Motor neuron (in vitro differentiated cells): ENCODE measurements around the gene ZFAND6. TPM values are rescaled to one million over a fixed set of nuclear protein-coding genes. Genes with fewer than 3 reads are reported as not detected.
A peak's percentile ranks its signal among the peaks of the same experiment; 100 is the strongest.
"Not testable (repeated sequence)": the region's sequence is repeated elsewhere in the genome, so short reads cannot be mapped to it uniquely, and the experiment has no call there.

Experiments
- ATAC-seq, 8 experiments: fragments of 200-7000 bp; cut with Tn5 transposase; replicated peaks in 6 of 8; 2 replicates each; pipeline ENCODE4 v1.8.0; 2021; ENCODE audit warnings: mild to moderate bottlenecking in 8 of 8, moderate library complexity in 8 of 8
- H3K27ac ChIP-seq, 2 donors: fragments of 250-450 bp; sonication (Bioruptor Pico); 2 replicates each; pipeline ENCODE4 v1.9.0; 2021; ENCODE audit warnings: antibody characterized with exemption in 2 of 2, mild to moderate bottlenecking in 2 of 2, moderate library complexity in 1 of 2
- H3K4me1 ChIP-seq, 2 donors: fragments of 250-450 bp; sonication (Bioruptor Pico); replicated peaks in 1 of 2; 2 replicates each; pipeline ENCODE4 v1.6.1; 2021; ENCODE audit warnings: antibody characterized with exemption in 2 of 2, mild to moderate bottlenecking in 2 of 2, moderate library complexity in 1 of 2
- H3K4me3 ChIP-seq, 5 donors: fragments of 250-450 bp; sonication (Bioruptor Pico); 2 replicates each; pipeline ENCODE4 v1.9.0; 2021; ENCODE audit warnings: antibody characterized with exemption in 5 of 5, mild to moderate bottlenecking in 5 of 5, moderate library complexity in 4 of 5
- WGBS, 10 experiments: fragments of 450-650 bp; shearing (Covaris generic); methylation state at CpG; one replicate each; pipeline ENCODE4 v1.0.0; 2022; 5-methylcytosine and 5-hydroxymethylcytosine counted together
- in situ Hi-C, 9 experiments: fragments of 400-800 bp; cut with MboI; loops; one replicate each; pipeline ENCODE4 v1.15.0; 2021; ENCODE audit warnings: low sequenced_read_pairs in 9 of 9, low pct_unique_long_range_greater_than_20kb in 2 of 9; ENCODE audit not compliant: unreplicated experiment in 9 of 9
- total RNA-seq, 8 experiments: library from RNA; unstranded; fragments of 300-600 nt; gene quantifications; 2 replicates each; pipeline versions ENCODE4 v1.2.3 to v1.2.4, GENCODE V29; 2022

The ZFAND6 gene
- total RNA-seq, 8 experiments from 2014 or later = 92.4 to 235 (median 127) TPM

DNA sequence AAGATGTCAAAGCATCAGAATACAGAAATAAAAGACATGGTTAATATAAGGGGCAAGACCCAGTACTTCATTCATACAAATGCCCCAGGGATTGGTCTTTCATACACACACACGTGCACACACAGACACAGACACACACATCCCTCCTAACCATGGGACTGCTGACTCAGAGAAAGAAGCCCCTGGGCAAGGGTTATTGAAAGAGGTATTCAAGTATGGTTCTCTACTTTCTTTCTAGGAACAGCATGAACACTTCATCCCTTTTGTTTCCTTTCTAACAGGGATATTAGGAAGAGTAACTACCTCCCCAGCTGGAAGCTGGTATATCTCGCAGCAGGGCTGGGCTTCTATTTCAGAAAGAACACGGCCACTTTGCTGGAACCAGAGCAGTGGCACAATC lies 33.2 kb upstream of the ZFAND6 start:
- no peak overlapping the region for H3K27ac ChIP-seq
- in situ Hi-C loops = no loop called here

DNA sequence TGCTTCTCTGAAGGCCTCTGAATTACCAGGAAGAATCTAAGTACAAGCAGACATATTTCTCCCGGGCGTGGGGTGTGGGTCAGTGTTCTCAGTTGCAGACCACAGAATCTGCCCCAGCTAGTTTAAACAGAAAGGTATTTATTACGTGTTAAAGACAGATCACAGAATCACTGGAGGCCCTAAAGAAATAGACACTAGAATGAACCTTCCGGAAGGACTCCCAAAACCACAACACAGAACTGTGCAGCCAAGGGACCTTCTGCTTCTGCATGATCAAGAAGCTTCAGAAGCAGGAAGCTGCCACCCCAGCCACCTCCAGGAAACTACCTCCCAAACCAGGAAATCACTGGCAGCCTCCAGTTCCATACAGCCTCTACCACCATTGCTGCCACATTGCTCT lies 32.7 kb upstream of the ZFAND6 start:
- in situ Hi-C loops = no loop called here
- no peak overlapping the region for H3K27ac ChIP-seq
- WGBS, 10 experiments = 79 to 100% (median 91%) methylated on average over 1 to 4 of the region's 4 CpGs; no CpG with 5 or more reads in 2 of the 10 experiments
- ATAC-seq = no peak
- no peak overlapping the region for H3K4me3 ChIP-seq
- H3K4me1 ChIP-seq = peaks cover 0 to 2% of the 10 kb centered on the region in 2 donors

More for the DNA sequence above, 33.2 kb upstream of the ZFAND6 start:
- no peak overlapping the region for H3K4me3 ChIP-seq
- WGBS, 10 experiments = 69 to 100% (median 85%) methylated on average over 1 to 3 of the region's 3 CpGs; no CpG with 5 or more reads in 4 of the 10 experiments
- no peaks in the 10 kb centered on the region for H3K4me1 ChIP-seq
- no peak for ATAC-seq

GRCh38 chr15:80028937-80029336 lies 30.5 kb upstream of the ZFAND6 start:
- peaks cover 8 to 20% of the 10 kb centered on the region in 2 donors for H3K4me1 ChIP-seq
- ATAC-seq = no peak
- in situ Hi-C loops = no loop called here
- WGBS, 10 experiments = 14 to 100% (median 76%) methylated on average over 1 to 2 of the region's 2 CpGs
- no peak overlapping the region for H3K4me3 ChIP-seq
- no peak overlapping the region for H3K27ac ChIP-seq

DNA sequence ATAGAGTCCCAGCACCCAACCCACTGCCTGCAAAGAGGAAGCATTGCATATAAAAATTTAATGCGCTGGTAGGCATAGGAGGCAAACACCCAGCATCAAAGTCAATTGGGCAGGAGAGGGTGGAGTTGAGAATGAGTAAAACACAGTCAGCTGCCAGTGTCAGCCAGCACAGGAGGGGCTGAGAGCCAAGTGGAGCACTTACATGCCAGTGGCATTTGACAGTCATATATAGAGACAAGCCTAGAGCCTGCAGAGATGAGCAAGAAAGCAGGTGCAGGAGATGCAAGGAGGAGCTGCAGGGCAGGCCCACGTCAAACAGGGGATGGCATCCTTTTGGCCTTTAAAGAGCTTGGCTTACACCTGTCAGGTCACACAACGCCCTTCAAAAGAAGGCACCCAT lies 27.6 kb upstream of the ZFAND6 start:
- ATAC-seq = no peak
- whole genome bisulfite sequencing, 10 experiments = 14 to 100% (median 63%) methylated on average over 1 to 3 of the region's 3 CpGs; no CpG with 5 or more reads in 2 of the 10 experiments
- H3K4me1 ChIP-seq = peaks cover 8 to 20% of the 10 kb centered on the region in 2 donors
- no peak overlapping the region for H3K27ac ChIP-seq
- in situ Hi-C loops = no loop called here
- no peak overlapping the region for H3K4me3 ChIP-seq

DNA sequence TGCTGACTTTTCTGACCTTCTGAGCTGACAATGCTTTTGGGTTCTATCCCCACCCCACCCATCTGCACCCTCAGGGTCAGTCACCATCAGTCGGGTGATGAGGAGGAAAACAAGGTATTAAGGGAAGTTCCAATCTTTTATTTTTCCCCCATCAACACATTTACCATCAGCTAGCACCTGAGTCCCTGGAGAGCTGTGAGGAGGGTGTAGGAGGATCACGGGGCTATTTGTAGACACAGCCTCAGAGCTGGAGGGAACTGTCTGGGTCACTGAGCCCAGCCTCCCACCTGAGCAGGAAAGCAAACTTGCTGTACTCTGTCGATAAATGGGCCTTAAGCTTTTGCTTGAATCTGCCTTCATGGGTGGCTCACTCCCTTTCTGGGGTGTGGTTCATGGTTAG lies 24.8 kb upstream of the ZFAND6 start:
- no peak overlapping the region for H3K27ac ChIP-seq
- in situ Hi-C loops = no loop called here
- peak in 1 of 8 experiments; percentile 8 for ATAC-seq
- H3K4me1 ChIP-seq = peaks cover 8 to 20% of the 10 kb centered on the region in 2 donors
- WGBS, 10 experiments = 20 to 100% (median 75%) methylated on average over 1 of the region's 3 CpGs; no CpG with 5 or more reads in 4 of the 10 experiments
- no peak overlapping the region for H3K4me3 ChIP-seq

DNA sequence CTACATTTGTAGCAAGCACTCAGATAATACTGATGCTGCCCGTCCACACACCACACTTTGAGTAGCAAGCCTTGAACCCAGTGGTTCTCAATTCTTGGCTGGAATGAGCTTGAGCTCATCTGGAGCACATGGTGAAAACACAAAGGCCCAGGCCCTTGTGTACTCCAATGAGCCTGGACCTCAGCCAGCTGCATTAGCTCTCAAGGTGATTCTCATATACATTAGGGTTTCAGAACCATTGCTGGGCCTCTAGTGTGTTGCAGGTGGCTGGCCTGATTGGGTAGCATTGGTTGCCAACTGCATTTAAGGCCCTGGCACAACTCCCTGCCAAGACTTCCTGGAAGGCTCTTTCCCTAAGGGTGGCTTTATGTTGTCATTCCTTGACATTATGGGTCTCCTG lies 23.4 kb upstream of the ZFAND6 start:
- 40 to 86% (median 60%) methylated on average over 1 of the region's 1 CpG; no CpG with 5 or more reads in 5 of the 10 experiments for WGBS, 10 experiments
- in situ Hi-C loops = no loop called here
- Histone ChIP-seq H3K4me1 (peaks cover 8 to 20% of the 10 kb centered on the region in 2 donors), H3K27ac (no peak overlapping the region), H3K4me3 (no peak overlapping the region)
- ATAC-seq = no peak

DNA sequence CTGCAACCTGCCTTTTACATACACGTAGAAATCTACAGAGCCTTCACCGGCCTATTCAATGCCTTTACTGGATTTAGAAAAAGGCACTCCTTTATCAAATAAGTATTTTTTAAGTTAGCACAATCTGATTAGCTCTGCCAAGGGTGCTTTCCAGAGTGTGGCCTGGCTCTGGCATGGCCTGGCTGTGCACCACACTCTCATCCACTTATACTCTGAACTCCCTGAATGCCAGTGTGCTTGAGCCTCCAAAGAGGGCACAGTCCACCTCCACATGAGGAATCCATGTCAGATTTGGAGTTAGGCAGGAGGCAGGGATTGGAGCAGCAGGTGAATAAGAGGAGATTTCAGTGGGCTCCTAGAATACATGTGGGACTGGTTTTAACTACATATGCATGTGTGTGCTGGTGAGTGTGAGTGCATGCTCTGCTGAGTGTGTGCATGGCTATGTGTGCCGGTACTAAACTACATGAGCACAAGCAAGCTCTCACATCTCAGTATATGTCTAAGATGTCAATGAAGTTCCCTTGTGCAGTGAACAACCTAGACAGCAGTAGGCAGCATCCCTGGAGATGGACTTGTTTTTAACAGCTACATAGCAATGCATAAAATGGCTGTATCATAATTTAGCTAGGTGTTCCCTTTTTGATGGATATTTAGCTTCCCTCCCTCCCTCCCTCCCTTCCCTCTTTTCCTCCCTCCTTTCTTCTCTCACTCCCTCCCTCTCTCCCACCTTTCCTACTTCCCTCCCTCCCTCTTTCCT lies 17.8 kb upstream of the ZFAND6 start:
- in situ Hi-C loops = no loop called here
- ATAC-seq = peak in 1 of 8 experiments; percentile 67
- WGBS, 10 experiments = 74 to 100% (median 91%) methylated on average over 1 to 3 of the region's 3 CpGs; no CpG with 5 or more reads in 4 of the 10 experiments
- H3K4me1 ChIP-seq = no peaks in the 10 kb centered on the region
- no peak overlapping the region for H3K27ac ChIP-seq
- no peak overlapping the region for H3K4me3 ChIP-seq

- in situ Hi-C loops = no loop called here
- no peaks in the 10 kb centered on the region for H3K4me1 ChIP-seq
- no peak overlapping the region for H3K4me3 ChIP-seq
- no peak for ATAC-seq
- H3K27ac ChIP-seq = no peak overlapping the region
- WGBS, 10 experiments = 17 to 100% (median 91%) methylated on average over 1 of the region's 1 CpG; no CpG with 5 or more reads in 1 of the 10 experiments
These were observed 16.9 kb upstream of the ZFAND6 start for GRCh38 chr15:80042568-80042967.

GRCh38 chr15:80045219-80045618 lies 14.3 kb upstream of the ZFAND6 start:
- H3K27ac ChIP-seq, H3K4me1 ChIP-seq, ATAC-seq, H3K4me3 ChIP-seq, in situ Hi-C loops: not testable (repeated sequence)
- WGBS, 10 experiments = 60 to 100% (median 94%) methylated on average over 1 to 3 of the region's 10 CpGs; no CpG with 5 or more reads in 4 of the 10 experiments

GRCh38 chr15:80049046-80049445 lies 10.4 kb upstream of the ZFAND6 start:
- in situ Hi-C loops = no loop called here
- ATAC-seq = no peak

GRCh38 chr15:80052597-80053304 lies 6.7 kb upstream of the ZFAND6 start:
- Histone ChIP-seq H3K4me1 (no peaks in the 10 kb centered on the region), H3K4me3 (no peak overlapping the region), H3K27ac (no peak overlapping the region)
- no peak for ATAC-seq
- in situ Hi-C loops = no loop called here
- 50 to 93% (median 77%) methylated on average over 2 to 6 of the region's 6 CpGs for whole genome bisulfite sequencing, 10 experiments

More at GRCh38 chr15:80049046-80049445, 10.4 kb upstream of the ZFAND6 start:
- no peak overlapping the region for H3K4me3 ChIP-seq
- H3K27ac ChIP-seq = no peak overlapping the region
- no peaks in the 10 kb centered on the region for H3K4me1 ChIP-seq
- 10 to 100% (median 61%) methylated on average over 1 to 2 of the region's 2 CpGs; no CpG with 5 or more reads in 2 of the 10 experiments for WGBS, 10 experiments

GRCh38 chr15:80055933-80056332 lies 3.5 kb upstream of the ZFAND6 start:
- in situ Hi-C loops = no loop called here
- H3K4me1 ChIP-seq = peaks cover 0 to 6% of the 10 kb centered on the region in 2 donors
- no peak overlapping the region for H3K27ac ChIP-seq
- no peak overlapping the region for H3K4me3 ChIP-seq
- ATAC-seq = no peak
- WGBS, 10 experiments = 71 to 100% (median 86%) methylated on average over 1 to 2 of the region's 2 CpGs; no CpG with 5 or more reads in 5 of the 10 experiments

DNA sequence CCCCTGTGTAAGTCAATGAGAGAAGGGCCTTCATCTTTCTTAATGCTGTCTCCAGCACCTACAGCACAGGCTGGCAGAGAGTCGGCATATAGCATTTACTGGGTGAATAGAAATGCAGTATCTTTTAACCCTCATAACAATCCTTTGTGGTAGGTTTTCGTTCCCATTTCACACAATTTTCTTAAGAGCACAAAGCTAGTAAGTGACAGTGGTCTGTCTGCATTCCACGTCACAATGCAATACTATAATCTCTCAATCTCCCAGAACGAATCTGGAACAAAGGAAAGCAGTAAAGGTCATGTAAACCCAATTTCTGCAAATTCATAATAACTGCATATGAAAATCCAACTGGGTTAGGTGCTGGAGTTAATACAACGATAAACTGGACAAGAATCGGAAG lies 1.4 kb upstream of the ZFAND6 start:
- H3K4me3 ChIP-seq = no peak overlapping the region
- peaks cover 0 to 10% of the 10 kb centered on the region in 2 donors for H3K4me1 ChIP-seq
- 28 to 85% (median 49%) methylated on average over 2 to 6 of the region's 6 CpGs for WGBS, 10 experiments
- ATAC-seq = no peak
- in situ Hi-C loops = no loop called here
- H3K27ac ChIP-seq = no peak overlapping the region
